Thyroid gland (tissue), 4 donors: ENCODE results near the gene SYT1.

Source experiments
- CTCF ChIP-seq, 6 experiments: fragments of 200-600 bp in 3 of 6; fragments of 450-650 bp in 3 of 6; sonication (generic) in 3 of 6; IDR thresholded peaks; one replicate each; pipeline ENCODE4 v1.5.1; 2016 to 2019; ENCODE audit warnings: antibody characterized with exemption in 6 of 6, mild to moderate bottlenecking in 2 of 6, inconsistent platforms in 1 of 6, moderate library complexity in 1 of 6
- POLR2A ChIP-seq, 2 donors: fragments of 450-650 bp; IDR thresholded peaks; one replicate each; pipeline ENCODE4 v1.6.1; 2017; ENCODE audit warnings: antibody characterized with exemption in 2 of 2, mild to moderate bottlenecking in 2 of 2, moderate library complexity in 1 of 2

- TF ChIP-seq CTCF (IDR thresholded peaks at IDR 0.05) (no peak), POLR2A (IDR thresholded peaks at IDR 0.05) (no peak)
Observed at GRCh38 chr12:79115743-79116142, 251.2 kb downstream of the SYT1 start.
